Activated T-helper 2 cell treated with anti-CD3 and anti-CD28 coated beads, Interferon-gamma antibody, Interleukin-2, Interleukin-4, amounts not matched to agents 10 μg/mL and 5 μg/mL and 100 μg/mL, durations not matched to agents 14 hours and 24 hours and 36 hours (primary cell): Measurements from ENCODE around the gene SLC14A1. TPM values are rescaled to one million over a fixed set of nuclear protein-coding genes. Genes with fewer than 3 reads are reported as not detected.
"Not testable (repeated sequence)": the region's sequence is repeated elsewhere in the genome, so short reads cannot be mapped to it uniquely, and the experiment has no call there.

Experiments
- DNase-seq: peaks from one replicate; pipeline ENCODE4 v3.0.0; 2021; ENCODE audit warnings: low spot score
- H3K27ac Mint-ChIP-seq: one replicate; pipeline ENCODE4 v1.8.0; 2021; ENCODE audit warnings: mixed read lengths
- H3K27me3 Mint-ChIP-seq: one replicate; pipeline ENCODE4 v1.8.0; 2021; ENCODE audit warnings: low read depth, mixed read lengths
- H3K36me3 Mint-ChIP-seq: one replicate; pipeline ENCODE4 v1.8.0; 2021; ENCODE audit warnings: low read depth, mixed read lengths
- H3K4me1 Mint-ChIP-seq: one replicate; pipeline ENCODE4 v1.8.0; 2021; ENCODE audit warnings: low read depth, mixed read lengths
- H3K4me3 Mint-ChIP-seq: one replicate; pipeline ENCODE4 v1.8.0; 2021; ENCODE audit warnings: low read depth, mild to moderate bottlenecking, moderate library complexity, mixed read lengths
- H3K9me3 Mint-ChIP-seq: one replicate; pipeline ENCODE4 v1.8.0; 2021; ENCODE audit warnings: mixed read lengths
- intact Hi-C: fragments of 100-400 bp; cut with micrococcal nuclease; formaldehyde crosslinking; loops from one replicate; pipeline ENCODE4 v1.15.1; 2023
- total RNA-seq: library from RNA; stranded (reverse); gene quantifications from 2 replicates; pipeline ENCODE4 v1.2.3, GENCODE V29; 2022

Gene SLC14A1
- total RNA-seq, 1 donor from 2014 or later, result 6.0 TPM

GRCh38 chr18:45749918-45750689, 26.1 kb downstream of the SLC14A1 start:
- no peak overlapping the region for H3K27ac Mint-ChIP-seq
- no peaks in the 10 kb centered on the region for H3K4me1 Mint-ChIP-seq
- intact Hi-C loops, result no loop called here
- no peaks in the 10 kb centered on the region for H3K9me3 Mint-ChIP-seq
- no peaks in the 10 kb centered on the region for H3K36me3 Mint-ChIP-seq
- no peak for DNase-seq
- no peak overlapping the region for H3K4me3 Mint-ChIP-seq
- peaks cover 11% of the 10 kb centered on the region for H3K27me3 Mint-ChIP-seq

- Mint-ChIP-seq H3K36me3 (no peaks in the 10 kb centered on the region), H3K4me3 (no peak overlapping the region), H3K27ac (no peak overlapping the region), H3K27me3 (peaks cover 11% of the 10 kb centered on the region), H3K4me1 (no peaks in the 10 kb centered on the region), H3K9me3 (no peaks in the 10 kb centered on the region)
- DNase-seq, result no peak
- intact Hi-C loops, result no loop called here
Measured at GRCh38 chr18:45751766-45752165, 27.8 kb downstream of the SLC14A1 start.

- no peaks in the 10 kb centered on the region for H3K36me3 Mint-ChIP-seq
- H3K4me3 Mint-ChIP-seq, result no peak overlapping the region
- H3K27ac Mint-ChIP-seq, result no peak overlapping the region
- H3K27me3 Mint-ChIP-seq, result peaks cover 16% of the 10 kb centered on the region
- H3K9me3 Mint-ChIP-seq, result no peaks in the 10 kb centered on the region
- intact Hi-C loops, result no loop called here
- no peak for DNase-seq
- no peaks in the 10 kb centered on the region for H3K4me1 Mint-ChIP-seq
Measured at GRCh38 chr18:45752681-45753080, 28.7 kb downstream of the SLC14A1 start.

GRCh38 chr18:45753286-45753685, 29.3 kb downstream of the SLC14A1 start:
- no peaks in the 10 kb centered on the region for H3K9me3 Mint-ChIP-seq
- DNase-seq, result no peak
- H3K27ac Mint-ChIP-seq, result no peak overlapping the region
- intact Hi-C loops, result no loop called here
- H3K36me3 Mint-ChIP-seq, result no peaks in the 10 kb centered on the region
- no peak overlapping the region for H3K4me3 Mint-ChIP-seq
- H3K4me1 Mint-ChIP-seq, result no peaks in the 10 kb centered on the region
- H3K27me3 Mint-ChIP-seq, result peaks cover 16% of the 10 kb centered on the region

- Mint-ChIP-seq H3K4me3 (no peak overlapping the region), H3K27me3 (peaks cover 13% of the 10 kb centered on the region), H3K27ac (no peak overlapping the region), H3K9me3 (no peaks in the 10 kb centered on the region), H3K4me1 (no peaks in the 10 kb centered on the region), H3K36me3 (no peaks in the 10 kb centered on the region)
- intact Hi-C loops, result no loop called here
- DNase-seq, result no peak
Measured at GRCh38 chr18:45755934-45756333, 32.0 kb downstream of the SLC14A1 start.

- Mint-ChIP-seq H3K9me3 (no peaks in the 10 kb centered on the region), H3K4me3 (no peak overlapping the region), H3K27ac (no peak overlapping the region), H3K4me1 (no peaks in the 10 kb centered on the region), H3K27me3 (peaks cover 12% of the 10 kb centered on the region), H3K36me3 (no peaks in the 10 kb centered on the region)
- intact Hi-C loops, result no loop called here
- no peak for DNase-seq
Measured at GRCh38 chr18:45757005-45757404, 33.0 kb downstream of the SLC14A1 start.

- H3K4me3 Mint-ChIP-seq, DNase-seq, H3K36me3 Mint-ChIP-seq, intact Hi-C loops, H3K27ac Mint-ChIP-seq, H3K4me1 Mint-ChIP-seq, H3K9me3 Mint-ChIP-seq: not testable (repeated sequence)
- peaks cover 11% of the 10 kb centered on the region for H3K27me3 Mint-ChIP-seq
Measured at GRCh38 chr18:45757644-45758043, 33.7 kb downstream of the SLC14A1 start.

- no peak overlapping the region for H3K27ac Mint-ChIP-seq
- DNase-seq, result no peak
- peaks cover 9% of the 10 kb centered on the region for H3K27me3 Mint-ChIP-seq
- H3K4me1 Mint-ChIP-seq, result no peaks in the 10 kb centered on the region
- no peaks in the 10 kb centered on the region for H3K9me3 Mint-ChIP-seq
- no peaks in the 10 kb centered on the region for H3K36me3 Mint-ChIP-seq
- intact Hi-C loops, result no loop called here
- no peak overlapping the region for H3K4me3 Mint-ChIP-seq
Measured at GRCh38 chr18:45760462-45761036, 36.6 kb downstream of the SLC14A1 start.

GRCh38 chr18:45761512-45762114, 37.6 kb downstream of the SLC14A1 start:
- H3K4me3 Mint-ChIP-seq, result no peak overlapping the region
- peaks cover 9% of the 10 kb centered on the region for H3K27me3 Mint-ChIP-seq
- H3K4me1 Mint-ChIP-seq, result no peaks in the 10 kb centered on the region
- no peaks in the 10 kb centered on the region for H3K36me3 Mint-ChIP-seq
- H3K27ac Mint-ChIP-seq, result no peak overlapping the region
- intact Hi-C loops, result no loop called here
- DNase-seq, result no peak
- no peaks in the 10 kb centered on the region for H3K9me3 Mint-ChIP-seq

GRCh38 chr18:45764000-45764686, 40.2 kb downstream of the SLC14A1 start:
- no peak for DNase-seq
- H3K27ac Mint-ChIP-seq, result no peak overlapping the region

GRCh38 chr18:45765796-45766195, 41.8 kb downstream of the SLC14A1 start:
- Mint-ChIP-seq H3K9me3 (no peaks in the 10 kb centered on the region), H3K36me3 (no peaks in the 10 kb centered on the region), H3K4me3 (no peak overlapping the region), H3K27ac (no peak overlapping the region), H3K4me1 (no peaks in the 10 kb centered on the region), H3K27me3 (peaks cover 28% of the 10 kb centered on the region)
- intact Hi-C loops, result no loop called here
- DNase-seq, result no peak

More at GRCh38 chr18:45764000-45764686, 40.2 kb downstream of the SLC14A1 start:
- Mint-ChIP-seq H3K36me3 (no peaks in the 10 kb centered on the region), H3K27me3 (peaks cover 19% of the 10 kb centered on the region), H3K4me1 (no peaks in the 10 kb centered on the region), H3K4me3 (no peak overlapping the region), H3K9me3 (no peaks in the 10 kb centered on the region)
- intact Hi-C loops, result no loop called here

GRCh38 chr18:45771587-45772480, 47.9 kb downstream of the SLC14A1 start:
- DNase-seq, result no peak
- Mint-ChIP-seq H3K27me3 (peaks cover 68% of the 10 kb centered on the region), H3K36me3 (no peaks in the 10 kb centered on the region), H3K4me1 (peaks cover 19% of the 10 kb centered on the region), H3K4me3 (no peak overlapping the region), H3K9me3 (no peaks in the 10 kb centered on the region), H3K27ac (no peak overlapping the region)
- intact Hi-C loops, result no loop called here
